Hepatic stellate cell (primary cell): ENCODE results near the gene ERC2.

ENCODE experiments used
- DNase-seq: peaks from one replicate; pipeline ENCODE4 v3.0.0; 2011; ENCODE audit warnings: low spot score

The ERC2 gene

DNA sequence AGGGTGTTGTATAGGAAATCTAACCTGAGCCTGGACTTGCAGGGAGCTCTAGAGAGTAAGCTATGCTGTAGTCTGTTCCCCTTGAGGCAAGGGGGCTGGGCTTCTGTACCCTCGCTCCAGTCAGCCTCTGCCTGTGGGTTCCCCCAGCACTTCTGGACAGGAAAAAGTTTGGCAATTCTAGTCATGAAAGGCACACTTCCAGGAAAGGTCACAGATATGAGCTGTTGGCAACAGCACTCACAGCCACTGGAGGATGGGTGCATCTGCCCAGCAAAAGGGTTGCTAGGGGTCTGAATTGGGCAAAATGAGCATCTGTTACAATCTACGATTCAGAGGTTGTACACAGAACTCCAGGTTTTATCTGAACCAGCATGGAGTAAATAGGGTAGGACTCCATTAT, 281.2 kb downstream of the ERC2 start:
- no peak for DNase-seq

DNA sequence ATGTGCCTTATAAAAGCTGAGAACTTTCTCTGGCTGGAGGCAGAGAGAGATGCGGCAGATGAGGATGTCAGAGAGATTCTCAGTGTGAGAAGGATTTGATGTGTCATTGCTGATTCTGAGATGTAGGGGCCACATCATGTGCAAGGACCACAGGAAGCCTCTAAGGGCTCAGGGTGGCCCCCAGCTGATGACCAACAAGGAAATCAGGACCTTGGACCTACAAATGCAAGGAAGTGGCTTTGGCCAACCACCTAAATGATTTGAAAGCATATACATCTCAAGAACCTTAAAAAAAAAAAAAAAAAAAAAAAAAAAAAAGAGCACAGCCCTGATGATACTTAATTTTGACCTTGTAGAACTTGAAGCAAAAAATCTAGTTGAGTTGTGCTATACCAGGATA, 282.4 kb downstream of the ERC2 start:
- no peak for DNase-seq

DNA sequence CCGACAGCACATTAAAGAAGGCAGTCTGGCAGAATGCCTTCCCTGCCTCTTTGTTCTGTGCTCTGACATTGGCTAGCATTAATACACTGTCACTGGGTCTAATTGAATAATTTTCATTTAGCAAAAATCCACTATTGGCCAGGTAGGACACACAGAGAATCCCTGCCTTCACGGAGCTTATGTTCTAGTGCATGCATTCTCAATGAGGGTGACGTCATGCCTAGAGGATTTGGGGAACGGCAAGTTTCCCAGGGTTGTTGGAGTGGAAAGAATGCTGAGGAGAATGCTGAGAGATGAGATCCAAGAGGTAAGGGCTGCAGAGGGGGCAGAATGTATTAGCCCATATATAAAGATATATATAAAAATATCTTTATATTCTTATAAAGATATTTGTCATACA, 284.7 kb downstream of the ERC2 start:
- no peak for DNase-seq

DNA sequence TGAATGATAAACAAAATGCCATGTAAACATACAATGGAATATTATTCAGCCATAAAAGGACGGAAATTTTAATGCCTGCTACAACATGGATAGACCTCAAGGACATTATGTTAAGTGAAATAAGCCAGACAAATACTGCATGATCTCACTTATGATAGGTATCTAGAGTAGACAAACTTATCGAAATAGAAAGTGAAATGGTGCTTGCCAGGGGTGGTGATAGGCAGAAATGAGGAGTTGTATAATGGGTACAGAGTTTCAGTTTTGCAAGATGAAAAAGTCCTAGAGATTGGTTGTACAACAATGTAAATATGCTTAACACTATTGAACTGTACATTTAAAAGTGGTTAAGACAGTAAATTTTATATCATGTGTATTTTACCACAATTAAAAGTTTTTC, 287.8 kb downstream of the ERC2 start:
- no peak for DNase-seq

DNA sequence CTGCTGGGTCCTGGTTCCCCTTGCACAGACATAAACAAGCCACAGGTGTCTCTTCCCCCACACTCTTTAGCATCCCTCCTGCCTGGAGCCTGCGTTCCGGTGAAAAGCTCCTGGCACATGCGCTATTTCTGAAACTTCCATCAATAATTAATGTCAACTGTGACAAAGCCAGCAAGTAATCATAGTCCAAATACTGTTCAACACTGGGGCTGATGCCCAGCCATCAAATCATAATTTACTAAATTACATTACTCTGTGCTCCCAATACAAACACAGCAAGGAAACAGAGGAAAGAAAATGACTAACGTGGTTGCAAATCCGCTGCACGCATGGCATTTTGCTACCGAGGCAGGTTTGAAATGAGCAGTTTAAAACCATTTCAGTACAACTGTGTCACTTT, 294.7 kb downstream of the ERC2 start:
- DNase-seq, result no peak

DNA sequence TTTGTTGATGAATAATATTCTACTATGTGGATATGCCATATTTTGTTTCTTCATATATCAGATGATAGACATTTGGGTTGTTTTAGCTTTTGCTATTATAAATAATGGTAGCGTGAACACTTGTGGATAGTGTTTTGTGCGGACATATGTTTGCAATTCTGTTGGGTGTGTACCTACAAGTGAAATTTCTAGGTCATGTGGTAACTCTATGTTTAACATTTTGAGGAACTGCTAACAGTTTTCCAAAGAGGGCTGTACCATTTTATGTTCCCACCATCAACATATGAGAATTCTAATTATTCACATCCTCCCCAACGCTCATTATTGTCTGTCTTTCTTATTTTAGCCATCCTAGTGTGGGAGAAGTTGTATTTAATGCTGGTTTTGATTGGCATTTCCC, 303.8 kb downstream of the ERC2 start:
- no peak for DNase-seq

DNA sequence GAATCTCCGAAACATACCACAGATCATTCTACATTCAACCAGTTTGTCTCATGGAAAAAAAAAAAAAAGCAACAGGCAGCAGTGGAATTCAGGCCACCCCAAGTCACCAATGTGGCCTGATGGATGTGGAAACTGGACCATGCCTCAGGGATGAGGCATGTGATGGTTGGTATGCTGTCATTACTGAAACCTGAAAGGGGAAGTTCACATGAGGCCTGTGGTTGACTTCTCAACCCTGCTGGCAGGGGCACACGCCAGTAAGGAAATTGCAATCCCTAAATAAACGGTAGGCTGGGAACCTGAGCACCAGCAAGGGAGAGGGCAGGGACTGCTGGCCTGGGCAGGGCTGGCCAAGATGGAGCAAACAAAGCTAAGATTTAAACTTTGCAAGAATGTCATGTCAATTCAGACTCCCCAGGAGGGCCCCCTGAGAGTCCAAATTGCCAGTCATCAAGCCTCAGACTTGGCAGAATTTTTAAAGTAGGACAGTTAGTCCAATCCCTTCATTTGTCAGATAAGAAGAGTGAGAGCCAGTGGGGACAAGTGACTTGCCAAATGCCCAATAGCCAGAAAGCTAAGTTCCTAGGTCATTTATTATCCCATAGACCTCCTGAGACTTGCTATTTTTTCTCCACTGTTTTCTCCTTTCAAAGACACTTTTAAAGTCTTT, 310.4 kb downstream of the ERC2 start:
- DNase-seq, result no peak

DNA sequence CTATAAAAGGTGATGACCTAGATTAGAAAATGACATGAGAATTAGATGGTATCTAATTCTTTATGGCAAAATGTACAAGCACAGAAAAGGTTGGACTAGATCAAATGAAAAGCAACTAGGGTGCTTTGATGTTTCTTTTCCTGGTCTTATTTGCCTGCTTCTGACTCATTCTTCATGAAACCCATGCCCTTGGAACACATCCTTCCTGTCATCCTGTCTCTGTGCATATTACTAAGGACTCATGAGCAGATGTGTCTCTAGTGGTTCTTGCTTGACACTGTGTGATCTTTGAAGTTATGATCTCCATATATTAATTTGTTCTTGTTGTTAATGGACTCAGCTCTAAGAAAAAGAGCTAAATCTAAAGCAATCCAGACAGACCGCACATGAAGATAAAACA, 314.0 kb downstream of the ERC2 start:
- DNase-seq, result no peak

DNA sequence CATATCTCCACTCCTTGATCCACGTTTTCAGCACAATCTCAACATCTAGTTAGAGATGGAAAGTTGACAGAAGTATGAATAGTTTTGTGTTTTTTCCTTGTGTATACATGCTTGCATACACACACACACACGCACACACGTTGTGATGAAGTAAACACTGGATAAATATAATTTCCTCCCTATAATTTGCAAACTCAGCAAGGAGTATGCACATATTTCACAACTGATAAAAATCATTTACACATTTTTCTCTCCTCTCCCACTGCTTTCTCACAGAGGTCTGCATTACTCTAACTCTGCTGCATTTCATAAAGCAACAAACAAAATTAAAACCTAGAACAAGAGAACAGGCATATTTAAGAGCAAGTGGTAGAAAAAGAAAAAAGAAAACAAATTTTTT, 320.9 kb downstream of the ERC2 start:
- no peak for DNase-seq

DNA sequence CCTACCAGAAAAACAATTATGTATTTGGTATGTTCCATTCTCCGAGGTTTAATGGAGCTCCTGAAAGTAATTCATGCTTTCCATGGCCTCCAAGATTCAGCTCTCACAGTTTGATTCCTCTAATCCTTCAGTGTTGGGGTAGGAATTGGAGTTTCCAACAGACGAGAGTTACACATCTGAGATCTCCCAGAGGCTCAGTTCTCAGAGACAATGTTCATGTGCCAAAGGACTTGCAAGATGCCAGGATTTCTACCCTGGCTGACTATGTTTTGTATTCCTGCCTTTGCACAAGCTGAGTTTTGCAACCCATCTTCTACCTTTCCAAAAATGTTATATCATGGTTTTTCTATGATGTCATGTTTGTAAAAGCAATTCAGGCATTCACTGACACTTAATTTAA, 322.9 kb downstream of the ERC2 start:
- no peak for DNase-seq

DNA sequence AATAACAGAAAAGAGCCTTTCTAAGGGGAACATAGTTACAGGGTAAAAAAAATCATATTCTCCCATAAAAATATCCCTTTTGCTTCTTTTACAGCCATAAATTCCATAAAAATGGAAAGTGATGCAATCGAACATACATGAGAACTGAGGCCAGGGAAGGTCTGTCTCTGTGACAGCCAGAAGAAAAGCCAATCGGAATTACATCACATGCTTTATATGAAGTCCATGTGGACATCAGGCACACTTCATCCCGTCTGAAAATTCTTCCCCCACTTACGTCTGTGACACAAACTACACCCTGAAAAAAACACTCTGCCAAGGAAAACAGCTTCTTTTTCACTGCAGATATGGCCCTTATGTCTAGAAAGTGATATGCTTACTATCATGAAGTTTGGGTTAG, 323.5 kb downstream of the ERC2 start:
- no peak for DNase-seq

DNA sequence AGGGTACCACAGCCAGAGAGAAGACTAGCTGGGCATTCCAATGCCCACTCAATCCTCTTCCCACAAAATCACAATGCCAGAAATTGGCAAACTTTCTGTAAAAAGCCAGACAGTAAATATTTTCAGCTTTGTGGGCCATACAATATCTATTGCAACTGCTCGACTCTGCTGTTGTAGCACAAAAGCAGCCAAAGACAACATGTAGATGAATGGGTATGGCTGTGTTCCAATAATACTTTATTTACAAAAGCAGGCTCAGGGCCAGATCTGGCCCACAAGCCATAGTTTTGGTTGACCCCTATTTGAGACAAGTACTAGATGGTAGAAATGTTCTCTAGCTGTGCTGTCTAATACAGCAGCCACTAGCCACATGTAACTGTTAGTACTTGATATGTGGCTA, 330.9 kb downstream of the ERC2 start:
- DNase-seq, result no peak

DNA sequence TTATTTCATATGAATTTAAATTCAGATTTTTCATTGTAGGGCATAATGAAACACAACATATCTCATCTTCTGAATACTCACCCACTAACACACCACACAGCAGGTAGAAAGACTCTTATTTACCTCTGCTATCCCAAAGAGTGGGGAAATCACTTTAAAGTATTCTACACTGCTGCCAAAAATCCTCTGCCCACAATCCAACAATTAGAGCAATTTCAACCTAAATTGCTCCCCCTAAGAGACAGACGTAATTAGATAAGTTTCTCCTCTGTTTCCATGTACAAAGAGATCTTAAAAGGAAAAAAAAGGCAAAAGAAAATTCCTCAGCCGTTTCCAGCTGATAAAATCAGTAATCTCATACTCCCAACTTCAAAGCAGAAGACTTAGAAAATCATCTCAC, 331.8 kb downstream of the ERC2 start:
- DNase-seq, result no peak

DNA sequence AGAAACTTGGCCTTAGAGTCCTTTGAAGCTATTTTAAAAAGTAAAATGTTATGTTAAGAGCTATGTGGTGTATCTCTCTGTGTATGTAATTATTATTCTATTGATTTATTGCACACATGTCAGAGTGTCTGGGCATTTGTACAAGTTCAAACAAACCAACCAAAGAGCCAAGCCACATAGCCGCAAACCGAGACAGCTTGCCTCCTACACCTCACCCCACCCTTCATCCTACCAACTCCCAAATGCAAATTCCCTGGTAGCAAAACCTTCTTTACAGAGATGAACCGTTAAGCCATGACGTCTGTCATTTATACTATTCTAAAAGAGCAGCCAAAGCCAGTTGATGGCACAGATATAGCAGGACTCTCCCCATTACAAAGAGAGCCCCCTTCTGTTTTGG, 332.3 kb downstream of the ERC2 start:
- no peak for DNase-seq

DNA sequence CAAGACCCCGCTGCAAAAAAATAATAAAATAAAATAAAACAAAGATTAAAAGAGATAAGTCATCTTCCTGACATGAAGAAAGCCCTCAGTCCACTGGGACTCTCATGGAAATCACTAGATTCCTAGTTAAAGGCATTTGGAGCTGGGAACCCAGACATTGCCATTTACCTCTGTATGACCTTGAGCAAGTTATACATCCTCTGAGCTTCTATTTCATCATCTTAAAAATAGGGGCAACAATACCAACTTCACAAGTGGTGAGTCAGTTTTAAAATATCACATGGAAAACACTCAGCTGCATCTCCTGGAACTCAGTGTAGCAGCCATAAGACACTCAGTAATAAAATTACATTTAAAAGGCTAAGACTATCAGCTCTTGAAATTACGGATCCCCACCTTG, 334.8 kb downstream of the ERC2 start:
- peak; percentile 8 for DNase-seq

DNA sequence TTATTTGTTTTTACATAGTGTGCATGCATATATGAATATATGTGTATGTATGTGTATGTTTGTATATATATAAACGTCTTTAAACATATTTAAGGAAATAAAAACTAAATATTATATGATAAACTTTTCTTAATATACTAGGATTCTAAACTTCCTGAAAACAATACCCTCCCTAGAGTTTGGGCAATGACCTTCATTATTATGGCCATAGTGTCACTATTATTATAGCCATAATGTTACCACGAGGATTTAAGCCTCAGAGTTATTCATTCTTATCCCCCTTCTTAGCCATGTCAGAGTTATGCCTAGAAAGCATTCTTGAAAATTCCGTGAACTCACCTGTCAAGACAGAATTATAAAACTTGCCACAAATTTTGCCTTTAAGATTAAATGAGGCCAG, 335.5 kb downstream of the ERC2 start:
- DNase-seq, result no peak

DNA sequence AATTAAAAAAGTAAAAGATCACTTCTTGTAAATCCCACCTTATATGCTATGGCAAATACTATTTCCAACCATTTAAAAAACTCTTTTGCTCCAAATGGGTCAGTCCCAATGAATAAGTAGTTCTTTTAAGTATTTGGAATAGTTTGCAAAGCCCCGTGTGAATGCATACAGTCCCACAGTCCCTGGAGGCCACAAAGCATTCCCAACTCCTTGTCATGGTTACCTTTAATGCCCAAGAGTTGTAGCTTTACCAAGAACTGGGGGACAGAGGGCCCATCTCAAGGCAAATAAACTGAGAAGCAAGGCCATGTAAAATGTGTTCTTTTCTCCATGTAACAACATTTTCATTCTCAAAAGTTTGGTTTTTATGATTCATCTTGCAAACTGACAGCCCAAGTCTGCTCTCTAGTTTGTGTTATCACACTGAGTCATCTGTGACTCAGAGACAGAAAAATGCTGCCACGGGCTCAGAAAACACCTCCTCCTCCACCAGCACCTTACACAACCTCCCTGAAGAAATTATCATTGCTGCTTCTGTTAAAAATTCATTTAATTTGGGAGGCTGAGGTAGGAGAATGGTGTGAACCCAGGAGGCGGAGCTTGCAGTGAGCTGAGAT, 336.2 kb downstream of the ERC2 start:
- DNase-seq, result peak; percentile 69

DNA sequence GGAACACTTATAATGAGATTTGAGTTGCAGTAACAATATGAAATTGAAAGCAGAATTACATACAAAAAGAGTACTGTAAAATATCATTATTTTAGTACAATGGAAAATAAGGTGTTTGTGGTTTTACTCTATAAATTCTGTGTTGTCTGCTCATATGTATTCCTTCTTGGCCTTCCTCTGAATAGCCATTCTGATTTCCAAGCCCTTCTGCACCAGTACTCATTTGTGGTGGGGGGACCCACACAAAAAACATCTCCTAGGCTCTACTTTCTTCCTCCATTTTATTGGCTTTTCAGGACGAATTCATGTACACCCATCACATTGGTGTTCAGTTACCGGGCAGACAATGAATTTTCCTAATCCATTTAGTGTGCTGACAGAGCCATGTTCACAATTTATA, 338.2 kb downstream of the ERC2 start:
- no peak for DNase-seq

DNA sequence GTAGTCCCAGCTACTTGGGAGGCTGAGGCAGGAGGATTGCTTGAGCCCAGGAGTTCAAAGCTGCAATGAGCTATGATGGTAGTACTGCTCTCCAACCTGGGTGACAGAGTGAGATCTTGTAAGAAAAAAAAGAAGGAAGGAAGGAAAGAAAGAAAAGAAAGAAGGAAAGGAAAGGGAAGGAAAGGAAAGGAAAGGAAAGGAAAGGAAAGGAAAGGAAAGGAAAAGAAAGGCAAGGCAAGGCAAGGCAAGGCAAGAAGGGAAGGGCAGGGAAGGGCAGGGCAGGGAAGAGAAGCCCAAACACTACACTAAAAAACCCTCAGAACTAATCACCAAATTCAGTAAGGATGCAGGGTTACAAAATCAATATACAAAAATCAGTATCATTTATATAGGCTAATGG, 341.6 kb downstream of the ERC2 start:
- DNase-seq, result no peak

DNA sequence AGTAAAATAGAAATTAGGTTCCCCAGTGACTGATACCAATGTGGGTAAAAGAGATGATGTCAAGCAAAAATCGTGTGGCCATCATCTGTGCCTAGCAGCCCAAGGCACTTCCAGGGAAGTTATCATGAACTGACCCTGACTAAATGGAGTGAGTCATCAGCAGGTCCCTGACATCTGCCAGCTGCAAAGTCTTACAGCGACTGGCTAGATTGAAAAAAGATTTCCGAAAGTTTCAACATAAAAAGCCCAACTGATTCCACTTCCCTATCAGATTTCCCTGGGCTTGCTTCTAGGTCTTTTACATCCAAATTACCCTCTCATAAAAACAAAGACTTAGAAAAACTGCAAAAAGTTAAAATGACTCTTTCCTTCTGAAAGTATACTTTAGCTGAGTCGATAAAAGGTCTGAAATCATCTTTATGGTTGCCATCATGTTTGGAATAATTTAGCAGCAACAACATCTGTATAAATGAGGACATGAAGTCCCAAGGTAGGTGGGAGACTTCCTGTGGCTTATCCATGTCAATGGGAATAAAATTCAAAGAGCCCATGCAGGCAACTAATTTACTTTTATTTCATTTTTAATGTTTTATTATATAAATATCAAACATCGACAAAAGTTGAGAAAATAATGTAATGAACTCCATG, 342.8 kb downstream of the ERC2 start:
- peak; percentile 23 for DNase-seq

DNA sequence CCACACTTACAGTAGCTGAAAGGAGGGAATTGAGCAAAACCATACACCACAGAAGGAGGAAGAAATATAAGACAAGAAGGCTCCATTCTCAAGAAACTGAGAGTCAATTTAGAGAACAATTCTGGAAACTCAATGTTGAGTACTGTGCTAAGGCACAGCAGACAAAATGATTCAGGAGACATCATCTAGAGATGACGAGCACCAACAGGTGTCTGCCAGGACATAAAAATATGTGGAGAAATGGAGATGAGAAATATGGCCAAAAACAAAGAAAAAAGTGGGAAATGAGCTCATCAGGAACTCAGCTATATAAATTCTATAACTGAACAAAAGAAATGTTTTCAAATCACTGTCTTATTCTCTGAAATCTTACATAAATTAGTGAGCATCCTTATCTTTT, 343.7 kb downstream of the ERC2 start:
- no peak for DNase-seq

DNA sequence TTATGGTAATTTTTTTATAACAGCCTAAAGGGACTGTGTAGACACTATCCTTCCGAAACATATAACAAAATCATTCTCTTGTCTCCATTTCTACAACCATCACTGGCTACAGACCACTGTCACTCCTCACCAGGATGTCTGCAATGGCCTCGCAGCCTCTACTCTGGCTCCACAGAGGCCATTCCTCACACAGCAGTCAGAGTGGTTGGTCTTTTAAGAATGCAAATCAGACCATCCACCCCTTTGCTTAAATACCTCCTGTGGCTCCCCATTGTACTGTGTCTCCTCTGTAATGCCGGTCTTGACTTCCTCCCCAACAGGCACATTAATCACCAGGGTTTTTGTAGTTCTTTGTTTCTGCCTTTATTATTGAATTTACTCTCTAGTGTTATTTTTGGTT, 344.8 kb downstream of the ERC2 start:
- DNase-seq, result no peak

DNA sequence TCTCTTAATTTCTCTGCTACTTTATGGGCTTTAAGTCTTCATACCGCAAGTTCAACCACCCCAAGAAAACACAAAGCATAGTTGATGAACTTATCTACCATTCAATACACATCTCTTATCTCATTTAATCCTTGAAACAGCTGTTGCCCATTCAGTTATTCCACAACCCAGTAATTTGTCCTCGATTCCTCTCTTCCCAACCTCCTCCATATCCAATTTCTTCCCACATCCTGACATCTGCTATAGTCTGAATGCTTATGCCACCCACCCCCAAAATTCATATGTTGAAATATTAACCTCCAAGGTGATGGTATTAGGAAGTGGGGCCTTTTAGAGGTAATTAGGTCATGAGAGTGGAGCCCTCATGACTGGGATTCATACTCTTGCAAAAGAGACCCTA, 345.4 kb downstream of the ERC2 start:
- DNase-seq, result no peak

DNA sequence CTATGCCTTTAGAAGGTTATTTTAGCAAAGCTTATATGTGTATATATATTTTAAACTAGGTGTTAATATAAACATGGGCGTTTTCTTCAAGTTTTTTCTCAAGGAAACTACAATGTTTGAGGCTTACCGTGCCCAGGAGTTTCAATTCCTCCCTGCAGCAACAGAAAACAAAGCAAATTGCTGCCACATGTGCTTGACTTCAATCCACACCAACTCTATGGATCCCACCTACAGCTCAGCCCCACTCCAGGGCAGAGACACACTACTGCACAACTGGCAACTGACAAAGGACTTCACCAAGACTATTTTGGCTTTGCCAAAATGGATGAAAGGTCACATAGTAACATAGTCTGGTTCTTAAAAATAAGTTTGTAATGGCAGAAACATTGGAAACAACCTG, 346.6 kb downstream of the ERC2 start:
- DNase-seq, result no peak
